ENCODE results near the gene SPC24.

DNA sequence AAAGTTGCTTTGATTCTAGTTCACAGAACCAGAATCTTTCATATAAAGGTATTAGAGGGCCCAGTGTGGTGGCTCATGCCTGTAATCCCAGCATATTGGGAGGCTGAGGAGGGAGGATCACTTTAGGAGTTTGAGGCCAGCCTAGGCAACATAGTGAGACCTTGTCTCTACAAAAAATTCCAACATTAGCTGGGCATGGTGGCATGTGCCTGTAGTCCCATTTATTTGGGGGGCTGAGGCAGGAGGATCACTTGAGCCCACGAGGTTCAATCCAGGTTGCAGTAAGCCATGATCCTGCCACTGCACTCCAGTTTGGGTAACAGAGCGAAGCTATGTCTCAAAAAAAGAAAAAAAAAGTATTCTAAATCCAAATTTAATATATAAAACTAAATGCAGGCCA is 57.3 kb downstream of the SPC24 start:
- TF ChIP-seq, protein P1, sequence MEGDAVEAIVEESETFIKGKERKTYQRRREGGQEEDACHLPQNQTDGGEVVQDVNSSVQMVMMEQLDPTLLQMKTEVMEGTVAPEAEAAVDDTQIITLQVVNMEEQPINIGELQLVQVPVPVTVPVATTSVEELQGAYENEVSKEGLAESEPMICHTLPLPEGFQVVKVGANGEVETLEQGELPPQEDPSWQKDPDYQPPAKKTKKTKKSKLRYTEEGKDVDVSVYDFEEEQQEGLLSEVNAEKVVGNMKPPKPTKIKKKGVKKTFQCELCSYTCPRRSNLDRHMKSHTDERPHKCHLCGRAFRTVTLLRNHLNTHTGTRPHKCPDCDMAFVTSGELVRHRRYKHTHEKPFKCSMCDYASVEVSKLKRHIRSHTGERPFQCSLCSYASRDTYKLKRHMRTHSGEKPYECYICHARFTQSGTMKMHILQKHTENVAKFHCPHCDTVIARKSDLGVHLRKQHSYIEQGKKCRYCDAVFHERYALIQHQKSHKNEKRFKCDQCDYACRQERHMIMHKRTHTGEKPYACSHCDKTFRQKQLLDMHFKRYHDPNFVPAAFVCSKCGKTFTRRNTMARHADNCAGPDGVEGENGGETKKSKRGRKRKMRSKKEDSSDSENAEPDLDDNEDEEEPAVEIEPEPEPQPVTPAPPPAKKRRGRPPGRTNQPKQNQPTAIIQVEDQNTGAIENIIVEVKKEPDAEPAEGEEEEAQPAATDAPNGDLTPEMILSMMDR (IDR thresholded peaks at IDR 0.05) = no peak
- TF ChIP-seq POLR2A (IDR thresholded peaks at IDR 0.05) = no peak

All from testis (tissue), 2 donors.